GM18511 (cell line): ENCODE results near the gene ABCA4.

Source experiments
- ATAC-seq: cut with Tn5 transposase; IDR thresholded peaks from one replicate; pipeline ENCODE4 v1.9.1; 2021; ENCODE audit warnings: mild to moderate bottlenecking, moderate library complexity; ENCODE audit not compliant: unreplicated experiment

Gene ABCA4

GRCh38 chr1:94084547-94084946 lies 36.4 kb downstream of the ABCA4 start:
- ATAC-seq = no peak

GRCh38 chr1:94084085-94084484 lies 36.9 kb downstream of the ABCA4 start:
- no peak for ATAC-seq

- no peak for ATAC-seq
Measured at GRCh38 chr1:94083681-94084080, 37.3 kb downstream of the ABCA4 start.

- ATAC-seq = no peak
Measured at GRCh38 chr1:94081566-94082344, 39.2 kb downstream of the ABCA4 start.

GRCh38 chr1:94079989-94080388 lies 41.0 kb downstream of the ABCA4 start:
- ATAC-seq = no peak

- ATAC-seq = no peak
Measured at GRCh38 chr1:94079080-94079940, 41.6 kb downstream of the ABCA4 start.

- no peak for ATAC-seq
Measured at GRCh38 chr1:94072840-94073522, 48.0 kb downstream of the ABCA4 start.

GRCh38 chr1:94071976-94072375 lies 49.0 kb downstream of the ABCA4 start:
- no peak for ATAC-seq

GRCh38 chr1:94071391-94071790 lies 49.6 kb downstream of the ABCA4 start:
- ATAC-seq = no peak

GRCh38 chr1:94070865-94071264 lies 50.1 kb downstream of the ABCA4 start:
- no peak for ATAC-seq

- no peak for ATAC-seq
Measured at GRCh38 chr1:94069919-94070285, 51.0 kb downstream of the ABCA4 start.

GRCh38 chr1:94068999-94069918 lies 51.7 kb downstream of the ABCA4 start:
- ATAC-seq = no peak

GRCh38 chr1:94068096-94068998 lies 52.6 kb downstream of the ABCA4 start:
- no peak for ATAC-seq

- no peak for ATAC-seq
Measured at GRCh38 chr1:94067196-94067595, 53.8 kb downstream of the ABCA4 start.

- ATAC-seq = no peak
Measured at GRCh38 chr1:94063379-94063778, 57.6 kb downstream of the ABCA4 start.

- ATAC-seq = peak; percentile 80
Measured at GRCh38 chr1:94061513-94062443, 59.2 kb downstream of the ABCA4 start.

- ATAC-seq = no peak
Measured at GRCh38 chr1:94060720-94061119, 60.2 kb downstream of the ABCA4 start.

GRCh38 chr1:94058766-94059165 lies 62.2 kb downstream of the ABCA4 start:
- ATAC-seq = no peak
